Transverse colon (tissue), 4 donors: Measurements from ENCODE around the gene MGMT.

ENCODE experiments used
- CTCF ChIP-seq, 5 experiments: fragments of 200-600 bp in 3 of 5; fragments of 450-650 bp in 2 of 5; sonication (generic) in 3 of 5; IDR thresholded peaks; 1 replicate in 2 of 5; 2 replicates in 3 of 5; pipeline ENCODE4 v1.5.1; 2016 to 2017; ENCODE audit warnings: antibody characterized with exemption in 5 of 5, inconsistent platforms in 3 of 5, mild to moderate bottlenecking in 2 of 5, moderate library complexity in 1 of 5
- POLR2A ChIP-seq: fragments of 450-650 bp; IDR thresholded peaks from one replicate; pipeline ENCODE4 v1.6.1; 2016; ENCODE audit warnings: antibody characterized with exemption, mild to moderate bottlenecking, moderate library complexity
- POLR2AphosphoS5 ChIP-seq, 3 donors: sonication (generic); formaldehyde crosslinking; IDR thresholded peaks; one replicate each; pipeline ENCODE4 v1.6.1; 2016; ENCODE audit warnings: antibody characterized with exemption in 3 of 3

GRCh38 chr10:129685271-129685670 is 218.2 kb downstream of the MGMT start:
- TF ChIP-seq CTCF (IDR thresholded peaks at IDR 0.05) (no peak), POLR2A (no peak), POLR2AphosphoS5 (IDR thresholded peaks at IDR 0.05) (no peak)
